GM18498 (cell line): Measurements from ENCODE around the gene OR7D2.
"Not testable (repeated sequence)": the region's sequence is repeated elsewhere in the genome, so short reads cannot be mapped to it uniquely, and the experiment has no call there.

Source experiments
- ATAC-seq: cut with Tn5 transposase; IDR thresholded peaks from one replicate; pipeline ENCODE4 v1.9.1; 2021; ENCODE audit warnings: mild to moderate bottlenecking, moderate library complexity; ENCODE audit not compliant: unreplicated experiment

Gene OR7D2

DNA sequence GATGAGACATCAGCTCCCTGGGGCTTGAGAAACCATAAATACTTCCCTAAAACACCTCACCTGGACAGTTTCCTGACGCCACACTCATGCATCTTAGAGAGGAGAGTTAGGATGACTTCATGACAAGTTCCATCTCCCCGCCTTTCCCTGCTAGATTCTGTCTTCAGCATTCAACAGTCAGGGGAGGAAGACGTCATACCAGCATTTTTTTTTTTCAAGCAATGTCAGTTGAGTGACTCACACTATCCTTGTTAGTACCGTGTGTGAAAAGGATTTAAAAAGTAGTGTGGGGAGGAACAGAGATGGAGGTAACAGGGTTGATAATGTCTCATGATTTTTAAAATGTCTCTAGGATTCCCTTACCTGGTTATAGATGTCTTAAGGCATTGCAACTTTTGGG, at the start of gene OR7D2:
Gene OR7D2 (plus strand): TSS at position 79 of the 400 bp plus-strand sequence. CDS start 6,803 bp downstream, outside the sequence.
- ATAC-seq: no peak

DNA sequence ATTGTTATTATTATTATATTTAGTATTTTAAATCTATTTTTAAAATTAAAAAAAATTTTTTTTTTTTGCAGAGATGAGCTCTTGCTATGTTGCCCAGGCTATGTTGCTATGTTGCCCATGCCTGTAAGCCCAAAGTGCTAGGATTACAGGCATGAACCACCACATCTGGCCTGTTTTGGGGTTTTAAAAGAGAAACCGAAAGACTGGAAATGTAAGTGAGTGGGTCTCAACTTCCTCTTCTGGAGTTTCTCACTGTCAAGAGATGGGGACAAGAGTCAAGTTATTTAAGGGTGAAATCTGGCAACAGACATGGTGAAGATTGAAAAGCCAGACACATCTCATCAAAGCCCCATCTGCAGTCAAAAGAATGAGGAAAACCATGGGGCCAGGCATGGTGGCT, 47.8 kb upstream of the OR7D2 start:
- ATAC-seq: no peak

DNA sequence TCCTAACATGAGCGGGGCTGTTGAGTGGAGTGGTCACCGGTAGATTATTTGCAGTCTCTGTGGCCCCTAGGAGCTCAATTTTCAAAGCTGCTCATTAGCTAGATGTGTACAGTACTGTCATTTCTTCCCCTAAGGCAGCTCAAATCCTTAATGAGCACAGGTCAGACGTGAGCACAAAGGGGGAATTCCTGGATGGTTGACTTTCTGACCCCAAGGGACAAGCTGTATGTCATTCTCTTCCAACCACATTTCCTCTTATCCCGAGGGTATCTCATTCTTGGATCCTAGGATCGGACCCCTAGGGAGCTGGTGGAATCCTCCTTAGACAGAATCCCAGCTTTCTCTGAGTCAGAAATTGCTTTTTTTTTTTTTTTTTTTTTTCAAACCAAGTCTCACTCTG, 46.4 kb upstream of the OR7D2 start:
- ATAC-seq: no peak

DNA sequence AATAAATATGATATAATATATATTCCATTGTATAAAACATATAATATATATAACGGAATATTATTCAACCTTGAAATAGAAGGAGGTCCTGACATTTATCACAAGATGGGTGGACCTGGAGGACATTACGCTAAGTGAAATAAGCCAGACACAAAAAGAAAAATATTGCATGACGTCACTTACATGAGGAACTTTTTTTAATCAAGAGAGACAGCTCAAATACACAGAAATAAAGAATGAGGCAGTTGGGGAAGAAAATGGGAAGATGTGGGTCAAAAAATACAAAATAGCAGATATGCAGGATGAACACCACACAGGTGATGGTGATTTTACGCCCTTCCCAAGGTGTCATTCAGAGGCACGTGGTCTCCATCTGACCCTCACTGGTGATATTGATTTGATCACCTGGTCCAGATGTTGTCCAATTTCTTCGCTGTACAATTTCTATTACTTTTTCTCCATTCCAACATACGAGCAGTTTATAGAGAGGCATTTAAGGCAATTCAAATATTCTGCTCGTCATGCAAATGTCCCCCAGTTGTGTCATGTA, 39.1 kb upstream of the OR7D2 start:
- peak; percentile 19 for ATAC-seq

DNA sequence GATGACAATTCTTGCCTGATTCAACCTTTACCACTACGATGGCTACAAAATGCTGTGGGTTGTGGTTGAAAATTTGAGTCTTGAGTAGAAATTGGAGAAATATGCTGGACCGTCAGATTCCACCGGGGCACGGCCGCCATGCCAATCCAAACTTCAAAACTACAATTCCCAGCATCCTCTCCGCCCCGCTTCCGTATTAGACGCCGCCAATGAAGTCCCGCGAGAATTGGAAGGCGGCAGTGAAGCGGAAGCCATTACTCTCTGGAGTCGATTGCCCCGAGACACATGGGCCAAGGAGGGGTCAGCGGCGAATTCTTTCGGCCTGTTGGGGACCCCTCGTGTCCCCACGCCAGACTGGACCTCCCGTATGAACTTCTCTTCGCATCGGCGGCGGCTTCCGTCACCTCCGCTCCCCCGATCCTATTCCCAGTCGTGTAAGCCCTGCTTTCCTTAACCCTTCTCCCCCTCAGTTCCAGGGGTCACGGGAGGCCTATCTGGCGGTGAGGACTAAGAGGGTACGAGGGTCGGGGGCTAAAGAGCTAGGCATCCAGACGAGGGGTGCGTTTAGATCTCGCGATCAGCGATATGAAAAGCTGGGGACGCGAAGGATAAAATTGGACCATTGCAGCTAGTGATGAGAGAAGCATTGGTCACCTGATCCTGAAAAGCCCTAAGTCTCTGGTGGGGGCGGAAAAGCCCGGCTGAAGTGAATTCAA, 38.5 kb upstream of the OR7D2 start, which contains the start of gene ZNF317:
Gene ZNF317 (plus strand): TSS at position 239 of the 716 bp plus-strand sequence. CDS start 15,620 bp downstream, outside the sequence.
- ATAC-seq: peak; percentile 95

DNA sequence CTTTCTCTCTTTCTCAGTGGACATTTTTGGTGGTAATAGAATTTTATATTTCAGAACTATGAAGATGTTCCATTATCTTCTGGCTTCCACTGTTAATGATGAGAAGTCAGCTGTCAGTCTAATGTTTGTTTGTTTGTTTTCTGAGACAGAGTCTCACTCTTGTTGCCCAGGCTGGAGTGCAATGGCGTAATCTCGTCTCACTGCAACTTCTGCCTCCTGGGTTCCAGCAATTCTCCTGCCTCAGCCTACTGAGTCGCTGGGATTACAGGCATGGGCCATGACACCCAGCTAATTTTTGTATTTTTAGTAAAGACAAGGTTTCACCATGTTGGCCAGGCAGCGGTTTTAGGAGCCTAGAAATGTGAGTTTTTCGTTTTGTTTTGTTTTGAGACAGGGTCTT, 33.9 kb upstream of the OR7D2 start:
- no peak for ATAC-seq

DNA sequence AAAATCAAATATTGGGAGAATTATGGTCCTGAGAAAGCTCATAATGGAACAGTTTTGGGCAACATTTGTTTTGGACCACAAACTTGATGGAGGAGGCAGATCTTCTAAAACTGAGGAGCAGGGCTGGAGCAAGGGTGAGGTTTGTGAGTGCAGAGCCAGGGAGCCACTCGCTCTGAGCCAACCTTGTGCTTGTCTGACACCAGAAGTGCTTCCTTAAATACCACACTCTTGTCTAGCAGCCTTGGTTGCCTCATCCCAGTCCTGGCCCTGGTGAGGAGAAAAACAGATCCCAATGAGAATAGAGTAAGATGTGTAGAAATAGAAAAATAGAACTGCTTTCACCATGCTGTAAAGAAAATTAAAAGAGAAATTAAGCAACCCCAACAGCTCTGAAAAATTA, 31.9 kb upstream of the OR7D2 start:
- no peak for ATAC-seq

DNA sequence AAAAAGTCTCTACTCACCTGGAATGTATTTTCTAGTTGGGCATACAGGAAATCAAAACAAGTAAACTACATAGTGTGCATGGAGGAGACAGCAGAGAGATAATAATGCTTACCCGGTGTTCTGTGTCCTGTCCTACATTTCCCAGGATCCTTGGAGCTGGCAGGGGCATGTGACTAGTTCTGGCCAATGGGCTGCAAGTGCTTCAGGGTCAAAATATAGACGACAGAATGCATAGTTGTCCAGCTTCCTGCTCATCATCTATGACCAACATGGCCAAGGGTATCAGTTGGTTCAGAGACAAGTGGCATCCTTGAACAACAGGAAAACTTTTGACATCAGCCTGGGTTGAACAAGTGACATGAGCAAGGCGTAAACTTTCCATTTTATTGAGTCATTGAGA, 30.1 kb upstream of the OR7D2 start:
- ATAC-seq: no peak

DNA sequence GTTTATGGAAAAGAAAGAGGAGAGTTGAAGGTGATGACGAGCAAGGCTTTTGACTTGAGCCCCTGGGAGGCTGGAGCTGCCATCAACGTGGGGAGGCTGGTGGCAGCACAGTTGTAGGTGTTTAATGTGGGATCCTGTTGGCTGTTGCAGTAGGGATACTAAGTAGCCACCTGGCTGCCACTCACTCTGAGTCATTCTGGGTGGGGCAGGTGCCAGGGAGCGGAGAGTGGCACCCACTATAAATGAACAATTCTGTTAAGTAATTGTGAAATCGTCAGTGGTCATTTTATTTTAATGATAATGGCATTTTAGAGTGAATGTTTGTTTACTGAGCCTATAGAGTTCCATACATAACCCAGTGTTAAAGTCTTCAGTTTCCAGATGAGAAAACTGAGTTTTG, 28.8 kb upstream of the OR7D2 start:
- no peak for ATAC-seq

DNA sequence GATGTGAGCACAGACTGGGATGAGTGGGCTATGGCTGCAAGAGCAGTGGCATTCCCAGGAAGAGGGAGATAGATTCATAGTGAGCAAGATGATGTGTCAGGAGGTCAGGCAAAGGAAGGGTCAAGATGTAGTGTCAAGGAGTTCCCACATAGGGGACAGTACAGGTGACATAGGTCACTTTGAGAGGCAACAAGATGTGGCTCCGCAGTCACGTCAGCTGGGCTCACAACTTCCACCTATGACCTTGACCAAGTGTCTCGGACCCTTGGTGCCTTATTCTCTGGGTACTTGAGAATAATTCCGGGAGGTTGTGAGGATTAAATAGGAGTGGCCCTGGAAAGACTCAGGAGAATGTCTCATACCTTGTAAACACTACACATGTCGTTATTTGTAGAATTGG, 28.1 kb upstream of the OR7D2 start:
- ATAC-seq: no peak

DNA sequence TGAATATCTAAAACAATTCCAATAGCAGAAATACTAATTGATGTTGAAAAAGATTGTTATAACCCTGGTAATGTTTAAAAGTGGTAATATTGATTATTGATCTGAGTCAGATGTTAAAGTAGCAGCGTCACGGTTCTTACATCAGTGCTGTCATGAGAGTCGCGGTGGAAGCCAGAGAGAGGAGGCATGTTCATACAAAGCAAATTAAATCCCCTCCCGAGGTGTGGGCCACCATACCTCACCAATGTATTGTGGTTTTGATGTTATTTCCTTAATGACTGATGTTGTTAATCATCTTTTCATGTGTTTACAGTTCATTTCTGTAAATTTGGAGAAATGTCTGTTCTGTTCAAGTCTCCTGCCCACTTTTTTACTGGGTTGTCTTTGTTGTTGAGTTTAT, 27.4 kb upstream of the OR7D2 start:
- no peak for ATAC-seq

DNA sequence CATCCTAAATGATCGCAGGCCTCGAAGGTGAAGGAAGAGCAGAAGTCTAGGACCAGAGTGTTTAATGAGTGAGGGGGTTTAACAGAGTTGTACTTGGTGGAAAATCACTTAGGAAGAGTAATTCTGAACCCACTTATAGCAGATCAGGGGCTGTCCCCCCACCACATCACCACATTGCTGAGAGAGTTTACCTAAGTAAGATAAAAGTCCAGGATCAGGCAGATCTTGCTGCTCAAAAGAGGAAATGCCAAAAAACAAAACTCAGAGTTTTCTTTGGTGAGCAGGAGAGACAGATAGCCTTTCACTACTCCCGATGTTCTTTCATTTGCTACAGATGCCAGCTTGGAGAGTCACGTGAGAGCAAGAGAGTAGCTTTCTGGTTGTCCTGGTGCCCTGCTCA, 23.2 kb upstream of the OR7D2 start:
- ATAC-seq: no peak

DNA sequence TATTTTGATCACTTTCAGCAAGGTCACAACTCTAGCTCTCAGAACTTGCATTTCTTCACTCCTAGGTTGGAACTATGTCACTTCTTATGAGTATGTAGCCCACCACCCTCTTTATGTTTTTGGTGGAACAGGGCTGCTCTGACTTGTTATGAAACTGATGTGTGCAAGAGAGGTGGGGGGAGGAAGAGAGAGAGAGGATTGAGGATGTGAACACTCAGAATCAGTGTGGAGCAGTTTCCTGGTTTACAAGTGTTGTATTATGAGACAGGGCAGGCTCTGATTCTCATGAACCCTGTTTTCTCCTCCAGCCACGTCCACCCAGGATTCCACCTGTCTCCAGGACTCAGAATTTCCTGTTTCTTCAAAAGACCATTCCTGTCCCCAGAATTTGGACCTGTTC, 22.5 kb upstream of the OR7D2 start:
- no peak for ATAC-seq

DNA sequence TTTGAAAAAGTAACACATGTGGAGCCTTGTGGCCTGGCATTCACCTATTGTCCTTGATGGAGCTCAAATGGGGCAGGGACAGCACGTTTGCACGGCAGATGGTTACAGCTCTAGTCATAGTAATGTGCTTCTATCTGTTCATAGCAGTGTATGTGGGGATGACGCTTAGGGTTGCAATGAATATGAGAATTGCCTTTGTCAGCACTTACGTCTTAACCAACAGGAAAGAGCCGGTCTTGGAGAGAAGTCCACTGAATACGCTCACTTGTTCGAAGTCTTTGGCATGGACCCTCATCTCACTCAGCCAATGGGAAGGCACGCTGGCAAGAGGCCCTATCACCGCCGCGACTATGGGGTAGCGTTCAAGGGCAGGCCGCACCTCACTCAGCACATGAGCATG, 18.9 kb upstream of the OR7D2 start:
- ATAC-seq: no peak

DNA sequence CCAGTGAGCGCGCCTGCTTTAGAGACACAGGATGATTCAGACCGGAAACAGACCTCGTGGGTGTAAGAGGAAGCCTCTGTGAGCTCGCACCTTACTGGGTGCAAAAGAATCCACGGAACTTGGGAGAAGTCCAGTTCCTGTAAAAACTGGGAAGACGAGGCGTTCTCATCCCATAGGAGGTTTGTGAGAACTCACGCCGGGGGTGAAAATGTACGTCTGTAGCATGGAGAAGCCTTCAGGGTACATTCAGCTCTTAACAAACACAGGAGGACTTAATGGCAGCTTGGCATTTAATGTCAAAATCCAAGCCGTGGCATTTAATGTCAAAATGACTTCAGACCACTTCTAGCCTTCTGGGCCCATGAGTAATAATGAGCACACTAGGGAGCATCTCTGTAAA, 17.4 kb upstream of the OR7D2 start:
- no peak for ATAC-seq

DNA sequence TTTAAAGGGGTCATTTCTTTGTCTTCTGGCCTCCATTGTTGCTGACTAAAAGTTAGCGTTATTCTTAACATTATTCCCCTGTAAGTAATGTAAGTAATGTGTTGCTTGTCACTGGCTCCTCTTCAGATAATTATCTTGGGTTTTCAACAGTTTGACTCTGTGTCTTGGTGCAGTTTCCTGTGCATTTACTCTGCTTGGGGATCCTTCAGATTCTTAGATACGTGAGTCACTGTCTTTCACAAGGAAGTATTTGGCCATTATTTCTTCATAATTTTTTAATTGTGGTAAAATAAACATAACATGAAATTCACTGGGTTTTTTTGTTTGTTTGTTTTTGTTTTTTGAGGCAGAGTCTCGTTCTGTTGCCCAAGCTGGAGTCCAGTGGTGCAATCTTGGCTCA, 13.5 kb upstream of the OR7D2 start:
- ATAC-seq: no peak

DNA sequence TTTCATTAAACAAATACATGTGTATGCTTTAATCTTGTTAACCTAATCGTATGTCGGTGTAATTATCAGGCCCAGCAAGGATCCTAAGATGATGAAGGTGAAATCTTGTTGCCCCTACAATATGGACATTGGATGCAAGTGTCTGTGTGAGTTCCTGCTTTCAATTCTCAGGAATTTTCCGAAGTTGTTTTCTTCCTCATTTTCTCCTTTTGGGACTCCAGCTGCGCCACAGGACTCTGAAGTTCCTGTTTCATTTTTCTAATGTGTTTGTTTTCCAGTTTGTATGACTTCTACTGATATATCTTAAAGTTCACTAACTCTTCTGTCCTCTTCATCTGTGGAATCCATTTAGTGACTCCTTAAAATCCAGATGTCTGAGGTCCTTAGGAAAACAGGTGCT, 11.9 kb upstream of the OR7D2 start:
- ATAC-seq: no peak

DNA sequence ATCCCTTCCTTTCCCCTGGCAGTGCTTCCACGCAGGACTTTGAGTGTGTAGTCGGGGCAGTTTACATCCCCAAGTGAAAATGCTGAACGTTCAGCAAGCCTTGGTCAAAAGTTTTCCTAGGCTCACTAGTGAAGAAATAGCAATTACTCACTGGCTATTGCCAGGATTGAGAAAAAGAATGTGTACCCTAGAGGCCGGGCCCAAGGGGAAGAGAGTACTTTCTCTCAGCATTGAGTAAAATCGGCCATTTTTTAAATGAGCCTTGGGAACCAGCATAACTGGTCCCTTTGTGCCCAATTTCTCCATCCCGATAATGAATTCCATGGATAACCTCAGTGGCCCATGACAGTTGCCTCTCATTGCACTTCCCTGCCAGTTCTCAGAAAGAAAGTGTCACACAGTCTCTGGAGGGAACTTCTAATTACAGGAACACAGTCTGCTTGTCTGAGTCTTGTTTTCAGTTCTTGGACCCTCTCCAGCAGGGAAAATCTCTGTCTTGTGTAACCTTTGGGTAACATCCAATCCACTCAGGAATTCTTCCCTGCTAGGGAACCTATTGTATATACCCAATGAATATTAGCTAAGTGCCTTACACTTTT, 7.3 kb upstream of the OR7D2 start:
- no peak for ATAC-seq

DNA sequence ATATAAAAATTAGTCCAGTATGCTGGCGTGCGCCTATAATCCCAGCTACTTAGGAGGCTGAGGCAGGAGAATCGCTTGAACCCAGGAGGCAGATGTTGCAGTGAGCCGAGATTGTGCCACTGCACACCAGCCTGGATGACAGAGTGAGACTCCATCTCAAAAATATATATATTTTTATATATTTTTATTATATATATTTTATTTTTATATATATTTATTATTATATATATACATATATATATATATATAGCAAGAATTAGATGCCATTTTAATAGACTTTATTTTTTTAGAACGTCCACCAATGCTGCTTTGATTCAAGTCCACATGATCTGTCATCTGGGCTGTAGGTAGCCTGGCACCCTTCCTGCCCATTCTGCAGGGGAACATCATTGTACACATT, 3.5 kb upstream of the OR7D2 start:
- ATAC-seq: no peak

DNA sequence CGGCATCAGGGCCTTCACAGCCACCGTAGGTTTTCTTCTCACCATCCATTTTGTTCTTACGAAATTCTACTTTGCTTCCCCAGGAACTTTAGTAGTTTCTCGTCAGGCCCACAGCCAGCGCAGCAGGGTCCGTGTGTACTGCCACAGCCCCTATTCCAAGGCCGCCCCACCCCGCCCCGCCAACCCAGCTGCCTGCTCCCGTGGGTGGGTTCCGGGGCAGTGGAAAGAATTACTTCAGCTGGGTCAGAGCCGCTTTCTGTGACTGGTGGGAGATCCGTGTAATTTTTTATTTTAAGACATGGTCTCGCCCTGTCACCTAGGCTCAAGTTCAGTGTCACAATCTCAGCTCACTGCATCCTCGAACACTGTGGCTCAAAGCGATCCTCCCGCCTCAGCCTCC, 4.2 kb downstream of the OR7D2 start:
- no peak for ATAC-seq

DNA sequence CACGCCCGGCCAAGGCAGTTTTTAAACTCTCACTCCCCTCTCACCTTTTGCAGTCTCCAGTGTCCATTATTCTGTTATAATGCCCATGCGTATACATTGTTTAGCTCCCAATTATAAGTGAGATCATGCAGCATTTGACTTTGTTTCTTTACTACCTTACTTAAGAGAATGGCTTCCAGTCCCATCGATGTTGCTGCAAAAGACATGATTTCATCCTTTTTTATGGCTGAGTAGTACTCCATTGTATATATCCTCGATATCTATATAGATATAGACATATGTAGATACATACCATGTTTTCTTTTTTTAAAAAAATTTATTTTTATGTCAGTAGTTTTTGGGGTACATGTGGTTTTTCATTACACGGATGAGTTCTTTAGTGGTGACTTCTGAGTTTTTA, 8.4 kb downstream of the OR7D2 start:
- no peak for ATAC-seq

DNA sequence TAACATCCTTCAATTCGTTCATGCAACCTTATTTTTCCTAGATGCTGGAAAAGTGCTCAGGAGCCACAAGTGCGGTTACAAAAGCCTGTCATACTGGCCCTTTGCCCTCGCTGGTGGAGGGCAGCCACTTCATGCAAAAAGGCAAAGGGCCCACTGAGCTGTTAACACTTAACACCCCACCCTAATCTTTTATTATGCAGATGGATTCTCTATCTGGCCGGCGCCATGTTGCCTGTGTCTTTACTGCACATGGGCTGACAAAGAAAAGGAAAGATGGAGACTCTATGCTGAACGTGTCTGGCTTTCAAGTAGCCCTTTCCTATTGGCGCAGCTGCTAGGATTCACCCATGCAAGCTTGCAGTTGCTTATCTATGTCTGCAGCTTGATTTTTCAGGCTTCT, 10.8 kb downstream of the OR7D2 start:
- no peak for ATAC-seq

DNA sequence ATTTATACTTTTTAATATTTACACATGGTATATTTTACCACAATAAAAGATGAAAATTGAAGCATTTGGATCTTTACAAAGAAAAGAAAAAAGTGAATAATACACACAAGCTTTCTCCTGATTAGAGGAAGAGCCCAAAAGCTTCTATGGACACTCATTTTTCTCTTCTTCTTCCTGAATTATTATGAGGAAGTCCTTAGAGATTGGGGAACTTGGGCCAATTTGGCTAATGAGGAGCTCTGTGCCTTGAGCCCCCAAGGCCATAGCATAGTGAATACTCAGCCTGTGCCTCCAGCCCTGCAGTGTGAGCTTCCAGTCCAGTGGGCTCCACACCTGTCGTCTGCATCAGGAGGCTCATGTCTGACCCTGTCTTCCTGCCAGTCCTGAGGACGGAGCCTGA, 19.3 kb downstream of the OR7D2 start:
- ATAC-seq: not testable (repeated sequence)
